Measurements from ENCODE around the gene TMEM130.
A peak's percentile ranks its signal among the peaks of the same experiment; 100 is the strongest.
"Not testable (repeated sequence)": the region's sequence is repeated elsewhere in the genome, so short reads cannot be mapped to it uniquely, and the experiment has no call there.

TMEM130 gene

GRCh38 chr7:98868450-98868849 is 1.4 kb downstream of the TMEM130 start:
- H3K9me3 Mint-ChIP-seq = no peaks in the 10 kb centered on the region
- ATAC-seq (no peak), DNase-seq (ENCODE audit: low spot score in 2 of 2) (no peak)
- H3K4me3 Mint-ChIP-seq = no peak overlapping the region
- no peaks in the 10 kb centered on the region for H3K36me3 Mint-ChIP-seq
- H3K4me1 Mint-ChIP-seq = no peaks in the 10 kb centered on the region
- no peak overlapping the region for H3K27ac Mint-ChIP-seq

- Mint-ChIP-seq H3K4me3 (no peak overlapping the region), H3K27ac (no peak overlapping the region), H3K4me1 (no peaks in the 10 kb centered on the region), H3K9me3 (no peaks in the 10 kb centered on the region), H3K36me3 (no peaks in the 10 kb centered on the region)
- no peak for DNase-seq (ENCODE audit: low spot score in 2 of 2)
- ATAC-seq = no peak
These were observed 3.0 kb downstream of the TMEM130 start for GRCh38 chr7:98866765-98867164.

- DNase-seq (ENCODE audit: low spot score in 2 of 2) (no peak), ATAC-seq (no peak)
- Mint-ChIP-seq H3K36me3 (no peaks in the 10 kb centered on the region), H3K27ac (no peak overlapping the region), H3K4me1 (no peaks in the 10 kb centered on the region), H3K9me3 (no peaks in the 10 kb centered on the region), H3K4me3 (no peak overlapping the region)
These were observed 3.5 kb downstream of the TMEM130 start for GRCh38 chr7:98866351-98866750.

DNA sequence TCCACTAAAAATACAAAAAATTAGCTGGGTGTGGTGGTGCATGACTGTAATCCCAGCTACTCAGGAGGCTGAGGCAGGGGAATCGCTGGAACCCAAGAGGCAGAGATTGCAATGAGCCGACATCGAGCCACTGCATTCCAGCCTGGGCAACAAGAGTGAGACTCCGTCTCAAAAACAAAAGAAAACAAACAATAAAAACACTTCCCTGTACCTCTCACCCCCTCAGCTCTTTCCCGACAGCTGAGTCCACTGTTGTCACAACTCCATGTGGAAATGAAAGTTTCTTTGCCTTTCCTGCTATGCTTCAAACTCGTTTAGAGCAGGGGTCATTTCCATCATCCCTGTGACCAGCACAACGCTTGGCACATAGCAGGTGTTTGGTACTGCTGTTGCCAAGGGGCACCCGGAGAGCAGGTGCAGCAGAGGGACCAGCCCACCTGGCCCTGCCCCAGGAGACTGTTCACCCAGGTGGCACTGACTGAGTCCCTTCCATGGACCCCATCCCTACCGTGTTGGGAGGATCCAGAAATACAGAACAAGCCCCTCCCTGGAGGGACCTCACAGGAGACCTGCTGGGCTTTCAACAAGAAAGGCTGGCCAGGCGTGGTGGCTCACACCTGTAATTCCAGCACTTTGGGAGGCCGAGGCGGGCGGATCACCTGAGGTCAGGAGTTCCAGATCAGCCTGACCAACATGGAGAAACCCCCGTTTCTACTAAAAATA is 4.9 kb downstream of the TMEM130 start:
- Mint-ChIP-seq H3K9me3 (no peaks in the 10 kb centered on the region), H3K4me1 (no peaks in the 10 kb centered on the region), H3K4me3 (no peak overlapping the region), H3K36me3 (no peaks in the 10 kb centered on the region), H3K27ac (no peak overlapping the region)
- no peak for ATAC-seq
- no peak for DNase-seq (ENCODE audit: low spot score in 2 of 2)

- no peak for DNase-seq (ENCODE audit: low spot score in 2 of 2)
- Mint-ChIP-seq H3K4me3 (no peak overlapping the region), H3K9me3 (no peaks in the 10 kb centered on the region), H3K4me1 (no peaks in the 10 kb centered on the region), H3K36me3 (no peaks in the 10 kb centered on the region), H3K27ac (no peak overlapping the region)
- no peak for ATAC-seq
These were observed 6.2 kb downstream of the TMEM130 start for GRCh38 chr7:98863601-98864000.

DNA sequence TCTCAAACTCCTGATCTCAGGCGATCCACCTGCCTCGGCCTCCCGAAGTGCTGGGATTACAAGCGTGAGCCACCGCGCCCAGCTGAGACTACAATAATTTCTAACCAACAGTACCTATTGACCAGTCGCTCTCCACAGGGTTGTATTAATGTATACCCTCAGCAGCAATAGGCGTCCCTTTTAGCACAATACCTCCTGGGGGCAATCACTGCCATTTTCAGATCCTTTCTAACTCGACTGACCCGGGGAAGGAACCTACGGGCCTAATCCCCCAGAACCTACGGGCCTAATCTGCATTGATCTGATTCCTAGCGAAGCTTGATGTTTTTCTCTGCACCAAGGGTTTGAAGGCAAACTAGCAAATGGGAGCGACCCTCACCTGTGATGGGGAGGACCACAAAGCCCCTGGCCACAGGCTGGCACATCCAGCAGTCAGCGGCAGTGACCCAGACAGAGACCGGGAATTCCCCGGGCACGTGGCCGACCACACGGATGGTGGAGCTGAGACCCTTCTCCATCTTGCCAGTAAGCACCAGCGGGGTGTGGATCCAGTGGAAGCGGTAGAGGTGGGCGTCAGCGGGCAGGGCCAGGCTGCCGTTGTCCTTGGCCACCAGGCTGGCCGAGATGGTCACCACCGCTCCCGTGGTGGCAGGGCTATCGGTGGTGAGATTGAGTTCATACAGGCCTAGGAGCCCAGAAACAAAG is 6.9 kb downstream of the TMEM130 start:
- H3K4me1 Mint-ChIP-seq = no peaks in the 10 kb centered on the region
- H3K27ac Mint-ChIP-seq = no peak overlapping the region
- DNase-seq (ENCODE audit: low spot score in 2 of 2) (no peak), ATAC-seq (no peak)
- H3K36me3 Mint-ChIP-seq = no peaks in the 10 kb centered on the region
- no peaks in the 10 kb centered on the region for H3K9me3 Mint-ChIP-seq
- H3K4me3 Mint-ChIP-seq = no peak overlapping the region

DNA sequence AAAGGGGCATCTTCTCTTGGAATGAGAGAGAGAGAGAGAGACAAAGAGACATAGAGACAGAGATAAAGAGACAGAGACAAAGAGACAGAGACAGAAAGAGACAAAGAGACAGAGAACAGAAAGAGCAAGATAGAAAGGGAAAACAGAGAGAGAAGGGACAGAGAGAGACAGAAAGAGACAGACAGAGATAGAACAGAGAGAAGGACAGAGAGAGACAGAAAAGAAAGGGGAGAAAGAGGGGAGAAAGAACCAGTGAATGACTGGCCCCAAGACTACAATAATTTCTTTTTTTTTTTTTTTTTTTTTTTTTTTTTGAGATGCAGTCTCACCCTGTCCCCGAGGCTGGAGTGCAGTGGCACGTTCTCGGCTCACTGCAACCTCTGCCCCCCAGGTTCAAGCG is 7.6 kb downstream of the TMEM130 start:
- no peak overlapping the region for H3K27ac Mint-ChIP-seq

DNA sequence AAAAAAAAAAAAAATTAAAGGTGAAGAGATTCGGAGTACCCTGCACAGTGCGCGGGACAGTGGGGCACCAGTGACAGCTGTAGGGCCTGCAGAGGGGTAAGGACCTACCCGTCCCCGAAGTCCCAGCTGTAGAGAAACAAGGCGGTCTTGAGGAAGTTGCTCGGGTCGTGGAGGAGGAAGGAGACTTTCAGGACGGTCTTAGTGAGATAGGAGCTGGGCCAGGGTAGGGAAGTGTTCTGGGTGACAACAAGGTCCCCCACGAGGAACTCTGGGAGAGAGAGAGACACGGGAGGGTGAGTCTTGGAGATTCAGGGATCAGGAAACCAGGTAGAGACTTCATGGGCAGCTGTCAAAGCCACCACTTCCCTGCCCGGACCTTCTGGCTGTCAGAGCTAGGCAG is 9.7 kb downstream of the TMEM130 start:
- Mint-ChIP-seq H3K36me3 (no peaks in the 10 kb centered on the region), H3K4me3 (no peak overlapping the region), H3K4me1 (no peaks in the 10 kb centered on the region), H3K27ac (no peak overlapping the region), H3K9me3 (no peaks in the 10 kb centered on the region)
- no peak for ATAC-seq
- no peak for DNase-seq (ENCODE audit: low spot score in 2 of 2)

More for the DNA sequence above, 7.6 kb downstream of the TMEM130 start:
- Mint-ChIP-seq H3K9me3 (no peaks in the 10 kb centered on the region), H3K4me3 (no peak overlapping the region), H3K36me3 (no peaks in the 10 kb centered on the region), H3K4me1 (no peaks in the 10 kb centered on the region)
- ATAC-seq (no peak), DNase-seq (ENCODE audit: low spot score in 2 of 2) (no peak)

DNA sequence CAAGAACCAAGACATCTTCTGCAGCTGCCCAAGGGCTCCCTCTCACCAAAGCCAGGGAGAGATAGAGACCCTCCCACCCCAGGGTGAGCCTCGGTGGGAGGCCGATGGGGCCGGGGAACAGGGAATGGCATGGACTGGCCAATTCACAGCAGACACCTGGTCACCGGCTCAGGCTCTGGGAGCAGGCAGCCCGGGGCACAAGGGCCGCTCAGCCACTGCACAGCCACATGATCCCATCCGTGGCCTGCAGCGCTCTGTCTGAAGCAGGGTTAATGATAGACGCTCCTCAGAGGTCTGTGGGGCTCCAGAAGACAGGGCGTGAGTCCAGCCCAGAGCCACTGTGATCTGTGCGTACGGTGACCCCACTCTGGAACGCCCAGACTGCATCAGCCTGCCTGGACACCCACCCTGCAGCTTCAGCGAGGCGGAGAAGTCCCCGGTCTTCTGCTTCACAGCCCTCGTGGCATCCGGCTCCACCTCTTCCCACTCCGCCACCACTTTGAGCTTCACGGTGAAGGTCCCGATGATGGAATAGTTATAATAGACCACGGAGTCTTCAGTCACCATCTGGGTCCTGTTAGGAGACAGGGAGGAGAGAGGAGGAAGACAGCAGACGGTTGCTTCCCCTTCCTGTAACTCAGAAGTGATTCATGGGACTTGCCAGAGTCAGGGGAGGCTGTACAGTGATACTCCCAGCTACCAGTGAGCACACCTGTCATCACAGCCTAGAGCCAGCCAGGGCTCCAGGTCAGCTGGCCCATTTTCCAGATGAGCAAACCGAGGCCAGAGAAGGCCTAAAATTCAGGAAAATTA is 14.0 kb downstream of the TMEM130 start:
- DNase-seq (ENCODE audit: low spot score in 2 of 2) = no peak
- peak; percentile 49 for ATAC-seq
- Mint-ChIP-seq H3K4me1 (no peaks in the 10 kb centered on the region), H3K27ac (no peak overlapping the region), H3K9me3 (no peaks in the 10 kb centered on the region), H3K36me3 (no peaks in the 10 kb centered on the region), H3K4me3 (no peak overlapping the region)

DNA sequence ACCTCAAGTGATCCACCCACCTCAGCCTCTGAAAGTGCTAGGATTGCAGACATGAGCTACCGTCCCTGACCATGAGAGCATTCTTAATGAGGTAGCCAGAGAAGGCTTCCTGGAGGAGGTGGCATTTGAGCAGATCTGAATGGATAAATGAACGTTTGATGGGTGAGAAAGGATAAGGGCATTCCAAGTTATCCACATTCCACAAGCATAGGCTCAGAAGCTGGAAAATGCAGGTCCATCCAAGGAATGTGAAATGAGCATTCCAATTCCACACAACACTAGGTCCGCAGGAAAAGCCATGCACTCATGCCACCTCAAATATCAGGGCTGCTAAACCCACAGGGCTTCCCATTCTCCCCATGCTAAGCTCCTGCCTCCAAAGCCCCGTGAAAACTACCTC is 17.0 kb downstream of the TMEM130 start:
- no peaks in the 10 kb centered on the region for H3K4me1 Mint-ChIP-seq
- H3K4me3 Mint-ChIP-seq = no peak overlapping the region
- no peaks in the 10 kb centered on the region for H3K9me3 Mint-ChIP-seq
- no peaks in the 10 kb centered on the region for H3K36me3 Mint-ChIP-seq
- ATAC-seq = no peak
- no peak for DNase-seq (ENCODE audit: low spot score in 2 of 2)
- no peak overlapping the region for H3K27ac Mint-ChIP-seq

DNA sequence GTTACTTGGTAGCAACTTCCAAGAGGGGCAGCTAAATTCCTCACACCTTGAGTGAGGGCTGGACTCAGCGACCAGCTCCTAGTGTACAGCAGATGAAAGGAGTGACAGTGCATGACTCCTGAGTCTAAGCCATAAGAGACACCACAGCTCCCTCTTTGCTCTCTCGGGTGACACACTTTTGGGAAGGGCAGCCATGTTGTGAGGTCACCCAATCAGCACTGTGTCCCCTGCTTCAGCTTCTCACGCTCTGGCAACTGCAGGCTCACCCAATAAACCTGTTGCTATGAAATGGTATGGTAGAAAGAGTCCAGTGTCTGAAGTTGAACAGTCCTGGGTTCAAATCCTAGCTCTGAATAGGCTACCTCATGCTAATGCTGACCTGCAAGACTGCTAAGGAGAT is 20.9 kb downstream of the TMEM130 start:
- no peaks in the 10 kb centered on the region for H3K9me3 Mint-ChIP-seq
- H3K4me3 Mint-ChIP-seq = no peak overlapping the region
- no peaks in the 10 kb centered on the region for H3K36me3 Mint-ChIP-seq
- no peaks in the 10 kb centered on the region for H3K4me1 Mint-ChIP-seq
- ATAC-seq (no peak), DNase-seq (ENCODE audit: low spot score in 2 of 2) (no peak)
- H3K27ac Mint-ChIP-seq = no peak overlapping the region

DNA sequence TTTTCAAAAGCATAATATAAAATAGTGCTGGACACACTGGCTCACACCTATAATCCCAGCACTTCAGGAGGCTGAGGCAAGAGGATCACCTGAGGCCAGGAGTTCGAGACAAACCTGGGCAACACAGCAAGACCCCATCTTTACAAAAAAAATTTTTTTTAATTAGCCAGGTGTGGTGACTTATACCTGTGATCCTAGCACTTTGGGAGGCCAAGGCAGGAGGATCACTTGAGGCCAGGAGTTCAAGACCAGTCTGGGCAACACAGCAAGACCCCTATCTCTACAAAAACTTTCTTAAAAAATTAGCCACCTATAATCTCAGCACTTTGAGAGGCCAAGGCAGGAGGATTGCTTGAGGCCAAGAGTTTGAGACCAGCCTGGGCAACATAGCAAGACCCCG is 27.3 kb downstream of the TMEM130 start:
- H3K9me3 Mint-ChIP-seq, H3K4me1 Mint-ChIP-seq, ATAC-seq: not testable (repeated sequence)

GRCh38 chr7:98841179-98841997 is 28.4 kb downstream of the TMEM130 start:
- H3K27ac Mint-ChIP-seq = no peak overlapping the region
- no peaks in the 10 kb centered on the region for H3K36me3 Mint-ChIP-seq
- no peak overlapping the region for H3K4me3 Mint-ChIP-seq
- peak; percentile 72 to 88 for DNase-seq (ENCODE audit: low spot score in 2 of 2)
- no peaks in the 10 kb centered on the region for H3K9me3 Mint-ChIP-seq
- no peaks in the 10 kb centered on the region for H3K4me1 Mint-ChIP-seq
- peak; percentile 55 for ATAC-seq

More for the DNA sequence above, 27.3 kb downstream of the TMEM130 start:
- not testable (repeated sequence) for DNase-seq (ENCODE audit: low spot score in 2 of 2); H3K36me3 Mint-ChIP-seq; H3K27ac Mint-ChIP-seq; H3K4me3 Mint-ChIP-seq

DNA sequence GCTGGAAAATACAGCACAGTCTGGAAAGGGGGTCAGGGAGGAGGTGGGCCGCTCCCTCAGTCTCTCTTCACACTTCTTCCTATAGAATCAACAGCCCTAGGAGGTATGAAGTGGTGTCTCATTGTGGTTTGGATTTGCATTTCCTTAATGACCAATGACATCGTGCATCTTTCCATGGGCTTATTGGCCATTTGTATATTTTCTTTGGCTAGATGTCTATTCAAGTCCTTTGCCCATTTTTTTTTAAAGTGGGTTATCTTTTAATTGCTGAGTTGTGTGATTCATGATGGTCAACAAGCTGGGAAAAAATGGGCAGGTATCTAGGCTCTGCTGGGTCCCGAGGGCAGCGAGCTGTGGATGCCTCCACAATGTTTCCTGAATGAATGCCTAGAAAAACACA is 29.1 kb downstream of the TMEM130 start:
- Mint-ChIP-seq H3K9me3 (no peaks in the 10 kb centered on the region), H3K36me3 (no peaks in the 10 kb centered on the region), H3K27ac (no peak overlapping the region), H3K4me3 (no peak overlapping the region), H3K4me1 (no peaks in the 10 kb centered on the region)
- DNase-seq (ENCODE audit: low spot score in 2 of 2) = no peak
- no peak for ATAC-seq

DNA sequence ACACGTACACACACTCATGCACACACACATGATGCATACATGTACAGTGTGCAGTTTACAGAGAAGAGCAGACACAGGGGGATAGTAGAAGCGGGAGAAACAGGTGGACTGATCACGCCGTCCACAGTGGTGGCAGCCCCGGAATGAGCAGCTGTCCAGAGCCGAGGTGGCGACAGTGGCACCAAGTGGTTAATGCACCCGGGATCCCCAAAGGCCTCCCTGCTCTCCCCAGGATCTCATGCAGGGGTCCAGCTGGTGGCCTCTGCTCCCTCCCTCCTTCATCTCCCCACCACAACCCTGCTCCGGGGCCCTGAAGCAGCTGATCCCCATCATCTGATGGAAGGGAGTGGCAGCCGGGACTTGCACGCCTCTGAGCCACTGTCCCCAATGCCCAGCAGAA is 29.7 kb downstream of the TMEM130 start:
- Mint-ChIP-seq H3K36me3 (no peaks in the 10 kb centered on the region), H3K4me3 (no peak overlapping the region), H3K9me3 (no peaks in the 10 kb centered on the region), H3K27ac (no peak overlapping the region), H3K4me1 (no peaks in the 10 kb centered on the region)
- ATAC-seq = no peak
- no peak for DNase-seq (ENCODE audit: low spot score in 2 of 2)
